Mammary epithelial cell (primary cell): Measurements from ENCODE around the gene ADRB2.

Experiments used
- EZH2 ChIP-seq: IDR thresholded peaks from 2 replicates; pipeline ENCODE4 v1.6.1; 2012; ENCODE audit warnings: low read length, inconsistent platforms, borderline replicate concordance
- TF ChIP-seq, protein P1 (sequence below), 2 donors: IDR thresholded peaks in 1 of 2; conservative IDR thresholded peaks in 1 of 2; 2 replicates each; pipeline ENCODE4 v1.5.1; 2011 to 2012; ENCODE audit warnings: inconsistent platforms in 2 of 2, low read length in 2 of 2, mild to moderate bottlenecking in 2 of 2, control low read depth in 1 of 2, low read depth in 1 of 2; ENCODE audit not compliant: insufficient read depth in 1 of 2; ENCODE audit errors: extremely low read depth in 1 of 2

GRCh38 chr5:148856009-148856367 lies 29.6 kb downstream of the ADRB2 start:
- TF ChIP-seq, protein P1, sequence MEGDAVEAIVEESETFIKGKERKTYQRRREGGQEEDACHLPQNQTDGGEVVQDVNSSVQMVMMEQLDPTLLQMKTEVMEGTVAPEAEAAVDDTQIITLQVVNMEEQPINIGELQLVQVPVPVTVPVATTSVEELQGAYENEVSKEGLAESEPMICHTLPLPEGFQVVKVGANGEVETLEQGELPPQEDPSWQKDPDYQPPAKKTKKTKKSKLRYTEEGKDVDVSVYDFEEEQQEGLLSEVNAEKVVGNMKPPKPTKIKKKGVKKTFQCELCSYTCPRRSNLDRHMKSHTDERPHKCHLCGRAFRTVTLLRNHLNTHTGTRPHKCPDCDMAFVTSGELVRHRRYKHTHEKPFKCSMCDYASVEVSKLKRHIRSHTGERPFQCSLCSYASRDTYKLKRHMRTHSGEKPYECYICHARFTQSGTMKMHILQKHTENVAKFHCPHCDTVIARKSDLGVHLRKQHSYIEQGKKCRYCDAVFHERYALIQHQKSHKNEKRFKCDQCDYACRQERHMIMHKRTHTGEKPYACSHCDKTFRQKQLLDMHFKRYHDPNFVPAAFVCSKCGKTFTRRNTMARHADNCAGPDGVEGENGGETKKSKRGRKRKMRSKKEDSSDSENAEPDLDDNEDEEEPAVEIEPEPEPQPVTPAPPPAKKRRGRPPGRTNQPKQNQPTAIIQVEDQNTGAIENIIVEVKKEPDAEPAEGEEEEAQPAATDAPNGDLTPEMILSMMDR (conservative IDR thresholded peaks at IDR 0.05 in 1 of 2, IDR thresholded peaks at IDR 0.05 in 1 of 2; ENCODE audit: extremely low read depth in 1 of 2, insufficient read depth in 1 of 2, low read depth in 1 of 2, low read length in 2 of 2), result no peak
- no peak for TF ChIP-seq EZH2
